H1 (cell line): Measurements from ENCODE around the gene ZSWIM7. TPM values are rescaled to one million over a fixed set of nuclear protein-coding genes. Genes with fewer than 3 reads are reported as not detected.

ENCODE experiments used
- CTCF ChIA-PET: fragments of 300-600 bp; sonication (Branson Sonifier 250); formaldehyde crosslinking; loops from one replicate; lab custom pipeline; 2021; ENCODE audit not compliant: partially characterized antibody; lab: Charles Lee
- POLR2A ChIA-PET: fragments of 300-600 bp; sonication (Branson Sonifier 250); formaldehyde crosslinking; loops from one replicate; lab custom pipeline; 2021; ENCODE audit warnings: inconsistent platforms; ENCODE audit not compliant: partially characterized antibody; lab: Charles Lee
- DNase-seq, 2 experiments: peaks; one replicate each; pipeline versions ENCODE4 v3.0.0 to v3.0.0-alpha.2; 2010 to 2022; ENCODE audit warnings: low spot score in 2 of 2, low read depth in 1 of 2, mixed read lengths in 1 of 2
- FAIRE-seq: peaks from 2 replicates; lab custom pipeline; 2011; peaks lifted over from hg19 to GRCh38; lab: Jason Lieb, UNC
- H2AFZ ChIP-seq: 2 replicates; pipeline ENCODE4 v1.8.1; 2012; ENCODE audit warnings: low read length, inconsistent platforms
- H2AK5ac ChIP-seq: 2 replicates; pipeline ENCODE4 v1.6.1; 2013; ENCODE audit warnings: low read depth, low read length
- H2BK120ac ChIP-seq: replicated peaks from 2 replicates; pipeline ENCODE3; 2013; ENCODE audit warnings: low read depth, low read length, inconsistent platforms
- H2BK12ac ChIP-seq: 2 replicates; pipeline ENCODE4 v1.6.1; 2013; ENCODE audit warnings: low read depth, low read length
- H2BK15ac ChIP-seq: 2 replicates; pipeline ENCODE4 v1.6.1; 2013; ENCODE audit warnings: low read length
- H2BK20ac ChIP-seq: 2 replicates; pipeline ENCODE4 v1.6.1; 2013; ENCODE audit warnings: low read length
- H2BK5ac ChIP-seq: 2 replicates; pipeline ENCODE4 v1.6.1; 2013; ENCODE audit warnings: low read depth, low read length
- H3K14ac ChIP-seq: 2 replicates; pipeline ENCODE4 v1.6.1; 2013; ENCODE audit warnings: inconsistent platforms; ENCODE audit not compliant: insufficient read length
- H3K18ac ChIP-seq: 2 replicates; pipeline ENCODE4 v1.6.1; 2013; ENCODE audit warnings: low read length; ENCODE audit errors: extremely low read depth
- H3K23ac ChIP-seq: 2 replicates; pipeline ENCODE4 v1.6.1; 2013; ENCODE audit warnings: inconsistent platforms; ENCODE audit not compliant: insufficient read length
- H3K23me2 ChIP-seq: 2 replicates; pipeline ENCODE4 v1.6.1; 2013; ENCODE audit warnings: low read depth, low read length
- H3K27ac ChIP-seq: 2 replicates; pipeline ENCODE4 v1.6.1; 2011; ENCODE audit warnings: low read depth, low read length, inconsistent platforms
- H3K27me3 ChIP-seq, 4 experiments: replicated peaks in 1 of 4; 1 replicate in 1 of 4; 2 replicates in 3 of 4; pipeline versions ENCODE4 v1.6.1 to v1.8.1; 2011 to 2013; ENCODE audit warnings: low read length in 3 of 4, mild to moderate bottlenecking in 3 of 4, inconsistent platforms in 2 of 4, mixed read lengths in 2 of 4, moderate library complexity in 1 of 4; ENCODE audit not compliant: control insufficient read depth in 3 of 4, insufficient read depth in 3 of 4; ENCODE audit errors: extremely low read depth in 1 of 4
- H3K36me3 ChIP-seq, 4 experiments: 2 replicates each; pipeline versions ENCODE4 v1.6.1 to v1.8.1; 2011 to 2013; ENCODE audit warnings: mild to moderate bottlenecking in 4 of 4, low read length in 3 of 4, moderate library complexity in 2 of 4, control low read depth in 1 of 4, inconsistent platforms in 1 of 4; ENCODE audit not compliant: insufficient read depth in 4 of 4, control insufficient read depth in 2 of 4
- H3K4ac ChIP-seq: replicated peaks from 2 replicates; pipeline ENCODE3; 2013; ENCODE audit warnings: low read length, low read depth, mixed read lengths, inconsistent platforms; ENCODE audit not compliant: insufficient read length
- H3K4me1 ChIP-seq, 4 experiments: replicated peaks in 1 of 4; 1 replicate in 1 of 4; 2 replicates in 3 of 4; pipeline versions ENCODE4 v1.6.1 to v1.8.1; 2011 to 2013; ENCODE audit warnings: low read length in 3 of 4, inconsistent platforms in 2 of 4, mixed read lengths in 1 of 4; ENCODE audit not compliant: insufficient read depth in 4 of 4, control insufficient read depth in 3 of 4
- H3K4me2 ChIP-seq, 2 experiments: 2 replicates each; pipeline versions ENCODE4 v1.6.1 to v1.8.1; 2011 to 2013; ENCODE audit warnings: low read depth in 2 of 2, low read length in 2 of 2, control low read depth in 1 of 2, inconsistent platforms in 1 of 2, mild to moderate bottlenecking in 1 of 2; ENCODE audit not compliant: insufficient read depth in 1 of 2
- H3K4me3 ChIP-seq, 4 experiments: fragments of 200-600, 300-600 bp in 1 of 4; sonication (generic), shearing (Covaris generic), sonication (Bioruptor Twin) in 1 of 4; 2 replicates each; pipeline versions ENCODE4 v1.5.1 to v1.8.1; 2011 to 2016; ENCODE audit warnings: low read length in 4 of 4, low read depth in 3 of 4, control low read depth in 2 of 4, inconsistent platforms in 2 of 4, mild to moderate bottlenecking in 2 of 4, mixed read lengths in 1 of 4, moderate library complexity in 1 of 4; ENCODE audit not compliant: insufficient read depth in 2 of 4; ENCODE audit errors: extremely low read depth in 1 of 4
- H3K56ac ChIP-seq: replicated peaks from 2 replicates; pipeline ENCODE3; 2013; ENCODE audit warnings: low read depth, mild to moderate bottlenecking, mixed read lengths, low read length, inconsistent platforms; ENCODE audit not compliant: insufficient read length
- H3K79me1 ChIP-seq: 2 replicates; pipeline ENCODE4 v1.6.1; 2013; ENCODE audit warnings: low read depth, low read length, control low read depth
- H3K79me2 ChIP-seq, 2 experiments: 2 replicates each; pipeline versions ENCODE4 v1.6.1 to v1.8.1; 2012 to 2013; ENCODE audit warnings: low read length in 2 of 2, mild to moderate bottlenecking in 2 of 2, inconsistent platforms in 1 of 2; ENCODE audit not compliant: insufficient read depth in 2 of 2, control insufficient read depth in 1 of 2
- H3K9ac ChIP-seq, 4 experiments: replicated peaks in 1 of 4; 1 replicate in 1 of 4; 2 replicates in 3 of 4; pipeline versions ENCODE4 v1.6.1 to v1.8.1; 2011 to 2013; ENCODE audit warnings: low read depth in 3 of 4, low read length in 3 of 4, control low read depth in 2 of 4, mild to moderate bottlenecking in 2 of 4, moderate library complexity in 2 of 4, inconsistent platforms in 1 of 4; ENCODE audit errors: extremely low read depth in 1 of 4
- H3K9me3 ChIP-seq, 2 experiments: 2 replicates each; pipeline versions ENCODE4 v1.6.1 to v1.8.1; 2012 to 2013; ENCODE audit warnings: mild to moderate bottlenecking in 2 of 2, moderate library complexity in 2 of 2, control low read depth in 1 of 2, inconsistent platforms in 1 of 2, low read depth in 1 of 2, low read length in 1 of 2, mixed read lengths in 1 of 2; ENCODE audit not compliant: insufficient read depth in 2 of 2
- H4K20me1 ChIP-seq, 2 experiments: replicated peaks in 1 of 2; 2 replicates each; pipeline versions ENCODE3 to v1.8.1; 2011 to 2013; ENCODE audit warnings: inconsistent platforms in 2 of 2, low read length in 2 of 2, mild to moderate bottlenecking in 1 of 2; ENCODE audit not compliant: insufficient read depth in 2 of 2, control insufficient read depth in 1 of 2
- H4K5ac ChIP-seq: 2 replicates; pipeline ENCODE4 v1.6.1; 2013; ENCODE audit warnings: low read length, low read depth, mixed read lengths, inconsistent platforms; ENCODE audit not compliant: insufficient read length
- H4K8ac ChIP-seq: 2 replicates; pipeline ENCODE4 v1.8.0; 2013; ENCODE audit warnings: mild to moderate bottlenecking, moderate library complexity, low read length, inconsistent platforms; ENCODE audit not compliant: insufficient read depth; ENCODE audit errors: extremely low read depth
- H4K91ac ChIP-seq: replicated peaks from 2 replicates; pipeline ENCODE3; 2013; ENCODE audit warnings: low read length, mixed read lengths, inconsistent platforms; ENCODE audit not compliant: insufficient read length
- CBX5 ChIP-seq: fragments of 300-800, 300-1000 bp; sonication (generic); IDR thresholded peaks from 2 replicates; pipeline ENCODE4 v1.7.1; 2016; ENCODE audit warnings: antibody characterized with exemption, low read length, low read depth
- CREB1 ChIP-seq: IDR thresholded peaks from 2 replicates; pipeline ENCODE4 v1.6.1; 2012; ENCODE audit warnings: inconsistent platforms
- FOSL1 ChIP-seq: IDR thresholded peaks from 2 replicates; pipeline ENCODE4 v1.6.1; 2011; ENCODE audit warnings: mild to moderate bottlenecking, low read depth, low read length, moderate library complexity; ENCODE audit not compliant: insufficient read depth
- HDAC2 ChIP-seq, 2 experiments: fragments of 300-600 bp in 1 of 2; sonication (generic) in 1 of 2; IDR thresholded peaks; 2 replicates each; pipeline ENCODE4 v1.6.1; 2011 to 2012; ENCODE audit warnings: low read depth in 2 of 2, low read length in 2 of 2, mild to moderate bottlenecking in 2 of 2, moderate library complexity in 2 of 2, borderline replicate concordance in 1 of 2, inconsistent platforms in 1 of 2
- HDAC6 ChIP-seq: IDR thresholded peaks from one replicate; pipeline ENCODE4 v1.7.1; 2012; ENCODE audit warnings: low read depth, mild to moderate bottlenecking, inconsistent platforms, low read length, moderate library complexity
- MAFK ChIP-seq: IDR thresholded peaks from 2 replicates; pipeline ENCODE4 v1.6.1; 2012; ENCODE audit warnings: low read depth, mild to moderate bottlenecking, improper control_type of control experiment, low read length
- NRF1 ChIP-seq: IDR thresholded peaks from 2 replicates; pipeline ENCODE4 v1.6.1; 2011; ENCODE audit warnings: mild to moderate bottlenecking, low read depth, low read length, improper control_type of control experiment
- RBBP5 ChIP-seq: IDR thresholded peaks from 2 replicates; pipeline ENCODE4 v1.7.1; 2012; ENCODE audit warnings: low read depth, mild to moderate bottlenecking, inconsistent platforms, low read length, moderate library complexity, borderline replicate concordance
- TBP ChIP-seq: IDR thresholded peaks from 2 replicates; pipeline ENCODE4 v1.6.1; 2011; ENCODE audit warnings: low read depth, low read length, improper control_type of control experiment
- TCF12 ChIP-seq: IDR thresholded peaks from 2 replicates; pipeline ENCODE4 v1.6.1; 2011; ENCODE audit warnings: low read depth, mild to moderate bottlenecking, low read length
- WGBS, 2 experiments: shearing (Covaris generic) in 1 of 2; methylation state at CpG; one replicate each; pipeline versions ENCODE4 v1.1.6 to v1.1.7; 2013 to 2015; ENCODE audit warnings: low lambda C conversion rate in 2 of 2, mixed read lengths in 2 of 2, inconsistent platforms in 1 of 2, low coverage in 1 of 2, missing lambda C conversion rate in 1 of 2; ENCODE audit not compliant: insufficient replicate concordance in 2 of 2, insufficient coverage in 1 of 2, insufficient read length in 1 of 2; ENCODE audit errors: extremely low coverage in 1 of 2, missing lambda C conversion rate in 1 of 2; 5-methylcytosine and 5-hydroxymethylcytosine counted together
- polyA plus RNA-seq, 7 experiments: library from polyadenylated mRNA; depleted of rRNA in 3 of 7; stranded (reverse) in 5 of 7; unstranded in 2 of 7; fragments of >200 nt in 5 of 7; fragments of 200-250 nt in 2 of 7; gene quantifications; 1 replicate in 5 of 7; 2 replicates in 1 of 7; 4 replicates in 1 of 7; pipeline versions ENCODE4 v1.2.1 to v1.2.3, GENCODE V29; 2011 to 2013; ENCODE audit warnings: missing spikeins in 2 of 7, mixed read lengths in 2 of 7
- total RNA-seq: library from RNA; stranded (reverse); fragmentation: NEBNext Ultra II Directional; extraction: Animal tissue kit (Norgen Biotek cat#: 25700); gene quantifications from 2 replicates; pipeline ENCODE4 v1.2.1, GENCODE V29; 2021
- TF ChIP-seq, protein P1 (sequence below): IDR thresholded peaks from 2 replicates; pipeline ENCODE4 v1.6.1; 2012; ENCODE audit warnings: inconsistent platforms

ZSWIM7 gene
- total and polyA plus RNA-seq, 2 of the 8 experiments (the other 6 are each of a cell fraction or from before 2014, with no cell fraction given): 39.3 to 57.7 TPM

- Histone ChIP-seq H3K79me1 (0 out of 2 replicates have a peak, but pooled peaks cover 3% of the 10 kb centered on the region), H4K5ac (peak overlapping the region; percentile 37), H4K20me1 (no peaks in the 10 kb centered on the region), H3K9me3 (no peaks in the 10 kb centered on the region), H3K14ac (no peak overlapping the region), H3K27ac (peak overlapping the region; percentile 34; the same call in 1 of the 2 replicates), H2BK15ac (peak overlapping the region; percentile 94; the same call in 1 of the 2 replicates), H3K4ac (peak overlapping the region; percentile 46), H3K23ac (peak overlapping the region; percentile 55), H3K36me3 (no peaks in the 10 kb centered on the region), H3K4me3 (peak overlapping the region in 1 of 4 experiments; percentile 51; a peak in 1 of 8 replicates), H3K27me3 (0 out of 7 replicates have a peak, but pooled peaks cover 0 to 2% (median 0%) of the 10 kb centered on the region in 4 experiments), H4K8ac (no peak overlapping the region; the same call in 1 of the 2 replicates), H3K79me2 (no peaks in the 10 kb centered on the region), H2BK20ac (peak overlapping the region; percentile 98), H2BK12ac (peak overlapping the region; percentile 100), H2AFZ (no peak overlapping the region), H3K18ac (peak overlapping the region; percentile 33), H3K4me1 (peaks cover 12 to 34% (median 23%) of the 10 kb centered on the region in 4 experiments), H2BK120ac (peak overlapping the region; percentile 67), H2AK5ac (peak overlapping the region; percentile 97), H3K23me2 (peaks cover 5% of the 10 kb centered on the region), H4K91ac (peak overlapping the region; percentile 96), H2BK5ac (peak overlapping the region; percentile 72; the same call in 1 of the 2 replicates), H3K56ac (no peak overlapping the region), H3K4me2 (peak overlapping the region in 1 of 2 experiments; percentile 80; a peak in 1 of 4 replicates), H3K9ac (no peak overlapping the region)
- TF ChIP-seq TCF12 (no peak), CBX5 (no peak), HDAC6 (no peak), FOSL1 (no peak), NRF1 (no peak), MAFK (no peak), RBBP5 (no peak), CREB1 (no peak), HDAC2 (IDR thresholded peaks at IDR 0.05; ENCODE audit: borderline replicate concordance in 1 of 2, low read depth in 2 of 2, low read length in 2 of 2) (no peak), TBP (no peak)
- TF ChIP-seq, protein P1, sequence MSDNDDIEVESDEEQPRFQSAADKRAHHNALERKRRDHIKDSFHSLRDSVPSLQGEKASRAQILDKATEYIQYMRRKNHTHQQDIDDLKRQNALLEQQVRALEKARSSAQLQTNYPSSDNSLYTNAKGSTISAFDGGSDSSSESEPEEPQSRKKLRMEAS: no peak
- DNase-seq (no peak), FAIRE-seq (no peak)
- ChIA-PET POLR2A (interaction anchor here (0.5 to 3.5 kb wide), 8 partner anchors 8 to 254 kb away, joined by 3 to 25 read pairs (median 5); partner anchors contain the start of genes ADORA2B, TTC19 and ZSWIM7), CTCF (interaction anchor here (1.2 to 3.9 kb wide), 3 partner anchors 9 to 30 kb away, joined by 3 to 24 read pairs (median 4); partner anchors contain the start of gene ADORA2B)
- 89% methylated on average over 11 of the region's 11 CpGs; no CpG with 5 or more reads in 1 of the 2 experiments for WGBS, 2 experiments
These were observed 31.7 kb downstream of the ZSWIM7 start for GRCh38 chr17:15967706-15968399.
